AG04450 (cell line): ENCODE results near the gene POLR1E. TPM values are rescaled to one million over a fixed set of nuclear protein-coding genes. Genes with fewer than 3 reads are reported as not detected.

Experiments
- CTCF ChIA-PET: fragments of 300-600, 350-600 bp; formaldehyde crosslinking; extraction: SDS; loops from one replicate; lab custom pipeline; 2022; ENCODE audit warnings: antibody characterized with exemption, inconsistent platforms; lab: Charles Lee
- POLR2A ChIA-PET: fragments of 350-600 bp; formaldehyde crosslinking; extraction: SDS; loops from one replicate; lab custom pipeline; 2021; ENCODE audit warnings: antibody characterized with exemption, inconsistent platforms; lab: Yijun Ruan, JAX
- DNase-seq: peaks from one replicate; pipeline ENCODE4 v3.0.0-alpha.2; 2011; ENCODE audit warnings: low read depth, low spot score
- H3K27ac ChIP-seq: one replicate; pipeline ENCODE4 v1.5.1; 2012; ENCODE audit warnings: low read depth, low read length, control low read depth
- H3K27me3 ChIP-seq: one replicate; pipeline ENCODE4 v1.6.0; 2012; ENCODE audit warnings: low read length; ENCODE audit not compliant: control insufficient read depth, insufficient read depth
- H3K4me3 ChIP-seq: 2 replicates; pipeline ENCODE4 v1.5.1; 2011; ENCODE audit warnings: mild to moderate bottlenecking, low read depth, low read length, control low read depth
- H3K9me3 ChIP-seq: 2 replicates; pipeline ENCODE4 v1.5.1; 2012; ENCODE audit warnings: low read length; ENCODE audit not compliant: control insufficient read depth, insufficient read depth
- polyA plus RNA-seq: library from polyadenylated mRNA; depleted of rRNA; stranded (reverse); fragments of >200 nt; gene quantifications from 2 replicates; pipeline ENCODE4 v1.2.3, GENCODE V29; 2011
- TF ChIP-seq, protein P1 (sequence below): IDR thresholded peaks from 2 replicates; pipeline ENCODE4 v1.5.1; 2011; ENCODE audit warnings: low read depth, low read length, control low read depth, inconsistent platforms

The POLR1E gene
- polyA plus RNA-seq, 1 experiment = 44.5 TPM

DNA sequence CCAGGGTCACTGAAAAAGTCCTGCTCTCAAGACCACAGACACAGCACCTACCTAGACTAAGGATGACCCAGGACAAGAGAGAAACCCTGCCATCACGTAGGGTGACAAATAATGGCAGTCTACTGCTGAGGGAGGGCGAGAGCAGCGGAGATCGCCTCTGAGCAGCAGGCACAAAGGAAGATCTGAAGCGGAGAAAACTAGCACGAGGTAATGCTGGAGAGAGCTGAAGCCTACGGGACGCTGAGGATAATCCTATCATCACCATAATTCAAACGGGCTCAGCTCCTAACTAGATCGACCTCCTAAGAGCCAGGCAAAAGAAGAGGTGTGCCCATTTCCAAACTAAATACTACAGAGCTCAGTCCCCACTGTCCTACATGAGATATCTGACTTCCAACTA is 49.2 kb downstream of the POLR1E start:
- CTCF ChIA-PET = interaction anchor here (0.7 kb wide), 1 partner anchor 111 kb away, joined by 3 read pairs; no protein-coding TSS in a partner anchor
- Histone ChIP-seq H3K27me3 (no peaks in the 10 kb centered on the region), H3K4me3 (no peak overlapping the region), H3K27ac (no peak overlapping the region), H3K9me3 (no peaks in the 10 kb centered on the region)
- POLR2A ChIA-PET = no interaction called here
- TF ChIP-seq, protein P1, sequence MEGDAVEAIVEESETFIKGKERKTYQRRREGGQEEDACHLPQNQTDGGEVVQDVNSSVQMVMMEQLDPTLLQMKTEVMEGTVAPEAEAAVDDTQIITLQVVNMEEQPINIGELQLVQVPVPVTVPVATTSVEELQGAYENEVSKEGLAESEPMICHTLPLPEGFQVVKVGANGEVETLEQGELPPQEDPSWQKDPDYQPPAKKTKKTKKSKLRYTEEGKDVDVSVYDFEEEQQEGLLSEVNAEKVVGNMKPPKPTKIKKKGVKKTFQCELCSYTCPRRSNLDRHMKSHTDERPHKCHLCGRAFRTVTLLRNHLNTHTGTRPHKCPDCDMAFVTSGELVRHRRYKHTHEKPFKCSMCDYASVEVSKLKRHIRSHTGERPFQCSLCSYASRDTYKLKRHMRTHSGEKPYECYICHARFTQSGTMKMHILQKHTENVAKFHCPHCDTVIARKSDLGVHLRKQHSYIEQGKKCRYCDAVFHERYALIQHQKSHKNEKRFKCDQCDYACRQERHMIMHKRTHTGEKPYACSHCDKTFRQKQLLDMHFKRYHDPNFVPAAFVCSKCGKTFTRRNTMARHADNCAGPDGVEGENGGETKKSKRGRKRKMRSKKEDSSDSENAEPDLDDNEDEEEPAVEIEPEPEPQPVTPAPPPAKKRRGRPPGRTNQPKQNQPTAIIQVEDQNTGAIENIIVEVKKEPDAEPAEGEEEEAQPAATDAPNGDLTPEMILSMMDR = no peak
- no peak for DNase-seq

DNA sequence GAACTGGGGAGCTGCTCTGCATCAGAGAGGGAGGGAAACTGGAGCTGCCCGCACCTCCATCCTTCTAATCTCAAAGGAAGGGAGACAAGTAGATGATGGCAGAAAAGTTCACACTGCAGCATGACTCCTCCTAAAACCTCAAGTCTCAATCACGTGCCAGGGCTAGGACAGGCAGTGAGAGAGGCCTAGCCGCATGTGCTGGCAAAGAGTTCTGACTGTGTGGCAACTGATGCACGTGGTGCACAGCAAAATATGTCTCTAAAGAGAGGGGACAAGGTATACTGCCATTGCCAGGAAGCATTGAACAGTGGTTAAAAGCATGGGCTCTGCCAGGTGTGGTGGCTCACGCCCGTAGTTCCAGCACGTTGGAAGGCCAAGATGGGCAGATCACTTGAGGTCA is 52.4 kb downstream of the POLR1E start:
- no peak for DNase-seq
- Histone ChIP-seq H3K4me3 (no peak overlapping the region), H3K27ac (no peak overlapping the region), H3K9me3 (no peaks in the 10 kb centered on the region), H3K27me3 (no peaks in the 10 kb centered on the region)
- ChIA-PET POLR2A (no interaction called here), CTCF (no interaction called here)
- TF ChIP-seq, protein P1 = no peak

DNA sequence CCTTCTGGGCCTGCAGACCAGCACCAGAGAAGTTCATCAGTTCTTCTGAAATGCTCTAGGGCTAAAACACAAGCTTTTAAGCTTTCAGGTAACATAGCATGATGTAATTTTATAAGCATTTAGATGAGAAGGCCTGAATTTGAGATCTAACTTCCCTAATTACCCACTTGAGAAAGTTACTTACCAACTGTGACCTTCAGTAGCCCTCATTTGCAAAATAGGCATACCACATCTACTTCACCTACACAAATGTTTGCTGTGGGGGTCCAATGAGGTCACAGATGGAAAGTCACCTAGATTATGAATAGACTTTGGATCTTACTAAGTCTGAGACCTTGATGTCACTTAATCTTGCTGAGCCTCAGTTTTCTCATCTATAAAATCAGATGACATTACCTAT is 53.9 kb downstream of the POLR1E start:
- Histone ChIP-seq H3K27ac (no peak overlapping the region), H3K27me3 (no peaks in the 10 kb centered on the region), H3K9me3 (no peaks in the 10 kb centered on the region), H3K4me3 (no peak overlapping the region)
- DNase-seq = no peak
- CTCF ChIA-PET = interaction anchor here (0.9 kb wide), 1 partner anchor 54 kb away, joined by 3 read pairs; no protein-coding TSS in a partner anchor
- TF ChIP-seq, protein P1 = no peak
- POLR2A ChIA-PET = no interaction called here

DNA sequence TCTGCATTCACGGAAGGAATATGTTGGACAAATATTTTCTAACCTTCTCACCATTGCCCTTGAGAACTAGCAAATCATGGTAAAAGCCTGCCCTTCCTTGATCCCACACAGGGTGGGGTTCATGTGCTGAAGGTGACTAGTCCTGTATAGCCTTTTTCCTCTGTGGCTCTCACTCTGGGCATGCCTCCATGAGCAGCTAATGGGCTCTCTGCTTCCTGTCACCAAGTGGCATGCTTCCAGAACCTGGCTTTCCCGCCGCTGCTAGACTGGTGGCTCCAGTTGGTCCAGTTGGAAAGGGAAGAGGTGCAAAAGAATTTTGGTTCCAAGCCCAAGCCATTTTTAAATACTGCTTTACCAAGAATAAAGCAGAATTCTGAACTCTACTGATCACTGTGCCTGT is 54.9 kb downstream of the POLR1E start:
- TF ChIP-seq, protein P1 = no peak
- H3K4me3 ChIP-seq = no peak overlapping the region
- no peaks in the 10 kb centered on the region for H3K27me3 ChIP-seq
- ChIA-PET POLR2A (no interaction called here), CTCF (interaction anchor here (0.9 kb wide), 1 partner anchor 53 kb away, joined by 3 read pairs; no protein-coding TSS in a partner anchor)
- no peak for DNase-seq
- no peaks in the 10 kb centered on the region for H3K9me3 ChIP-seq
- H3K27ac ChIP-seq = no peak overlapping the region

DNA sequence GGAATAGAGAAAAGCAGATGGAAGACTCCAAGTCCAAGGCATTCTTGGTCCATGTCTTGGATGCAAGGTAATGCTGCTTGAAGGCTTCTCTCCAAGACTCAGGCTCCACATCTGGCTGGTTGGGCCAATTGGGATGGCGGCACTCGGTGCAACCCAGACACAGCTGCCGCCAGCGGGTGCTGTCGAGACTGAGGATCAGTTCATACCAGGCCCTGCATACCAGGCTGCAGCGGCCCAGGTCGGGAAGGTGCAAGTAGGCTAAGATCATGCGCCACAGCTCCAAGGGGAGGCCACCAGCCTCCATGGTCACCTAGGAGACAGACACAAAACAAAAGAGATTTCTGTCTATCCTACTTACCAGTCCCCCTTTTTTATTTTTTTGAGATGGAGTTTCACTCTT is 55.7 kb downstream of the POLR1E start:
- ChIA-PET POLR2A (no interaction called here), CTCF (no interaction called here)
- no peak overlapping the region for H3K4me3 ChIP-seq
- H3K27ac ChIP-seq = no peak overlapping the region
- TF ChIP-seq, protein P1 = no peak
- H3K27me3 ChIP-seq = no peaks in the 10 kb centered on the region
- no peak for DNase-seq
- no peaks in the 10 kb centered on the region for H3K9me3 ChIP-seq
